Osteoblast (primary cell): ENCODE results near the gene ATIC. TPM values are rescaled to one million over a fixed set of nuclear protein-coding genes. Genes with fewer than 3 reads are reported as not detected.

Experiments used
- DNase-seq: peaks from one replicate; pipeline ENCODE4 v3.0.0; 2011; ENCODE audit warnings: low spot score, mixed read lengths; ENCODE audit not compliant: insufficient read length; ENCODE audit errors: missing footprints
- H2AFZ ChIP-seq: 2 replicates; pipeline ENCODE4 v1.6.0; 2011; ENCODE audit warnings: mild to moderate bottlenecking, low read length
- H3K27ac ChIP-seq: 2 replicates; pipeline ENCODE4 v1.5.1; 2011; ENCODE audit warnings: mild to moderate bottlenecking, low read depth, low read length, moderate library complexity
- H3K27me3 ChIP-seq: 2 replicates; pipeline ENCODE4 v1.6.0; 2012; ENCODE audit warnings: mild to moderate bottlenecking, control low read depth, inconsistent platforms, low read length, moderate library complexity; ENCODE audit not compliant: insufficient read depth
- H3K36me3 ChIP-seq: 2 replicates; pipeline ENCODE4 v1.5.1; 2011; ENCODE audit warnings: mild to moderate bottlenecking, low read length, control low read depth, moderate library complexity; ENCODE audit not compliant: insufficient read depth
- H3K4me1 ChIP-seq: 2 replicates; pipeline ENCODE4 v1.5.1; 2011; ENCODE audit warnings: mild to moderate bottlenecking, low read length, control low read depth, moderate library complexity; ENCODE audit not compliant: insufficient read depth
- H3K4me2 ChIP-seq: 2 replicates; pipeline ENCODE4 v1.6.0; 2011; ENCODE audit warnings: mild to moderate bottlenecking, low read length; ENCODE audit not compliant: insufficient read depth
- H3K4me3 ChIP-seq: fragments of 200-600 bp; sonication (generic); 3 replicates; pipeline ENCODE4 v1.5.1; 2012; ENCODE audit warnings: mild to moderate bottlenecking, low read length, inconsistent platforms; ENCODE audit not compliant: insufficient read depth
- H3K79me2 ChIP-seq: 2 replicates; pipeline ENCODE4 v1.6.0; 2012; ENCODE audit warnings: mild to moderate bottlenecking, low read length, control low read depth, inconsistent platforms; ENCODE audit not compliant: insufficient read depth
- H3K9me3 ChIP-seq: 2 replicates; pipeline ENCODE4 v1.5.1; 2011; ENCODE audit warnings: low read depth, low read length, control low read depth
- H4K20me1 ChIP-seq: 2 replicates; pipeline ENCODE4 v1.6.0; 2012; ENCODE audit warnings: mild to moderate bottlenecking, low read length, control low read depth; ENCODE audit not compliant: insufficient read depth
- total RNA-seq: library from RNA; depleted of rRNA; stranded (reverse); fragments of >200 nt; gene quantifications from 2 replicates; pipeline ENCODE4 v1.2.3, GENCODE V29; 2012
- TF ChIP-seq, protein P1 (sequence below): IDR thresholded peaks from 2 replicates; pipeline ENCODE4 v1.5.1; 2011; ENCODE audit warnings: mild to moderate bottlenecking, low read depth, low read length, moderate library complexity; ENCODE audit errors: extremely low read depth

Gene ATIC
- total RNA-seq, 1 donor, result 17.7 TPM

DNA sequence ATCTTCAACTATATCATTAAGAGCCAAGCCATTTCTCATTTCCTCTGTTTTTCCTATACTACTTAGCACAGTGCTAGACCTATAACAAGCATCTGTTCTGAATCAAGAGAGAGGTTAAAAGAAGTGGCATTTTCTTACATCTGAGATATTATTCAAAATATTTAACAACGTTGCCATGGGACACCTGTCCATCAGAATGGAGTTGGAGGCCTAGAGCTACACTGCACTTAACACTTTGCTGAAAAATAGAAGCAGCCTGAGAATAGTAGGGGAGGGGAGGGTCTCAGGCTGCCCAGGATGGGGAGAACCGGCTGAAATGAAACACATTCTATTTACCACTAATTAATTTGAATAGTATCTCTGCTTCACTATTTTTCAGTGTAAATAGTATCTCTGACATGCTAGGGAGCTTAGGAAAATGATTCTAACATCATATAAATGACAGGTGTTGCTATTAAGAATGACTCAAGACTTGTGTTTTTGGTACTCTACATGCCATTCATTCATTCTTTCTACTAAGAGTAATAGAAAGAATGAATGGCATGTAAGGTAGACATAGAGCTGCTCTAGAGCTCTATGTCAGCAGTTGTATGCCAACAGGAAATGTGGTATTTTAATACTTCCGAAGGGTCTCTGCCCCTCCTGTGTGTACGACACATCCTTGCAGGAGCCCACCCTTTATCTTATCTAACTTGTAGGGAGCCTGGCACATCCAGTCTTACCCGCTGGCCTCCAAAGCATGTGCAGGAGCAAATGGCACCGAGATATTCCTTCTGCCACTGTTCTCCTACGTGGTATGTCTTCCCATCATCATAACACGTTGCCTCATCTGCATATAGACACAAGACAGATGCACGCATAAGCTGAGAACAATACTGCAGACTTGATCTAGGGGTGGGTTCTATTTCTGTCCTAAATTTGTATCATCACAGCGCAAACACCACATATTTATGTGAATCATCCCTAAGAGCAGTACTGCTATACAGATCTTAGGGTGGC lies 52.6 kb downstream of the ATIC start:
- Histone ChIP-seq H3K4me3 (no peak overlapping the region), H3K27ac (peak overlapping the region; percentile 63), H3K4me2 (no peak overlapping the region), H4K20me1 (peaks cover 57% of the 10 kb centered on the region), H3K27me3 (no peaks in the 10 kb centered on the region), H3K4me1 (peaks cover 2% of the 10 kb centered on the region), H2AFZ (no peak overlapping the region), H3K36me3 (peaks cover 99% of the 10 kb centered on the region), H3K79me2 (no peaks in the 10 kb centered on the region), H3K9me3 (no peaks in the 10 kb centered on the region)
- peak; percentile 45 for DNase-seq
- TF ChIP-seq, protein P1, sequence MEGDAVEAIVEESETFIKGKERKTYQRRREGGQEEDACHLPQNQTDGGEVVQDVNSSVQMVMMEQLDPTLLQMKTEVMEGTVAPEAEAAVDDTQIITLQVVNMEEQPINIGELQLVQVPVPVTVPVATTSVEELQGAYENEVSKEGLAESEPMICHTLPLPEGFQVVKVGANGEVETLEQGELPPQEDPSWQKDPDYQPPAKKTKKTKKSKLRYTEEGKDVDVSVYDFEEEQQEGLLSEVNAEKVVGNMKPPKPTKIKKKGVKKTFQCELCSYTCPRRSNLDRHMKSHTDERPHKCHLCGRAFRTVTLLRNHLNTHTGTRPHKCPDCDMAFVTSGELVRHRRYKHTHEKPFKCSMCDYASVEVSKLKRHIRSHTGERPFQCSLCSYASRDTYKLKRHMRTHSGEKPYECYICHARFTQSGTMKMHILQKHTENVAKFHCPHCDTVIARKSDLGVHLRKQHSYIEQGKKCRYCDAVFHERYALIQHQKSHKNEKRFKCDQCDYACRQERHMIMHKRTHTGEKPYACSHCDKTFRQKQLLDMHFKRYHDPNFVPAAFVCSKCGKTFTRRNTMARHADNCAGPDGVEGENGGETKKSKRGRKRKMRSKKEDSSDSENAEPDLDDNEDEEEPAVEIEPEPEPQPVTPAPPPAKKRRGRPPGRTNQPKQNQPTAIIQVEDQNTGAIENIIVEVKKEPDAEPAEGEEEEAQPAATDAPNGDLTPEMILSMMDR, result no peak

DNA sequence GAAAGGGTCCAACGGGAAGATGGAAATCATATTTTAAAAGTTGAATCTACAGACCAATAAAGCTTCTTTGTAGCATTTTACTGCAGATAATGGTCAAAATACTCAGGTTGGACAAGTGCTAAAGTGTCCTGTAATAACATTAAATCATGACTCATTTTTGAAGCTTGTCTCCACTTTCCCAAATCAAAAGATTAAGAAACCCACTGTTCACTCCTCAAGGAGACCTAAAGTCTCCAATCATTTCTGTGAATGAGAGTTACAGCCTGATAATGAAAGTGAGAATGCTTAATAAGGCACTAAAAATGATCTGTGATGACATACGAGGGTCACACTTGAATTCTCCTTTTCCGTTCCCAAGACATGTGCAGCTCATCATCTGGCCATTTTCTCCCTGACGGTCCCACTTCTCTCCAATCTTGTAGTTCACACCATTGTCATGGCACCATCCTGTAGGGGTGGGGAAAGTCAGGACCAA lies 53.4 kb downstream of the ATIC start:
- no peak overlapping the region for H3K4me2 ChIP-seq
- H3K9me3 ChIP-seq, result no peaks in the 10 kb centered on the region
- H4K20me1 ChIP-seq, result peaks cover 64% of the 10 kb centered on the region
- peaks cover 6% of the 10 kb centered on the region for H3K4me1 ChIP-seq
- no peak overlapping the region for H2AFZ ChIP-seq
- TF ChIP-seq, protein P1, result no peak
- no peaks in the 10 kb centered on the region for H3K79me2 ChIP-seq
- H3K27ac ChIP-seq, result peak overlapping the region; percentile 63
- no peak overlapping the region for H3K4me3 ChIP-seq
- no peak for DNase-seq
- H3K36me3 ChIP-seq, result peaks cover 100% of the 10 kb centered on the region
- no peaks in the 10 kb centered on the region for H3K27me3 ChIP-seq

DNA sequence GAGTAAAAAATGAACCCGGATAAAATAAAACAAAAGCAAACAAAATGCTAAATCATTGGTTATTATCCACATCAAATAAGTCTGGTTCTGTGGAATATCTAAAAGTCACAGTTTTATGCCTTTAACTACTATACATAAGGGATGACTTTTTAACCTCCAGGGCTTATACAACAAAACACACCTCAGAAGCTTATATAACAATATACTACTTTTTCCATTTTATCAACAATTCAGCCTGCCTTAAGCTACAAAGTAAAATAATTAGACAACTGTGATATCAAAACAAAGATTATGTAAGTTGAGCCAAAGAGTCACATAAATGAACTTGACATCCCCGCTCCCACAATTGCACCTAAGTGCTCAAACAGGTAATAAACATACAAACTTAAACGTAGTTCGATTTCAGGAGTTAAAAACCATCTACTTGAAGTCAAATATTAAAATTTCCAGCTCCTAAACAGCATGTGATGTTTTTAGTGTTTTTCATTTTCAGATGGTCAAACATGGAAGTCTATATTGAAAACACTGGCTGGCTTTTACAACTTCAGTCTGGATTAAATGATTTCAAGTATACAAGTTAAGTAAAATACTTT lies 54.7 kb downstream of the ATIC start:
- TF ChIP-seq, protein P1, result no peak
- Histone ChIP-seq H3K79me2 (no peaks in the 10 kb centered on the region), H2AFZ (no peak overlapping the region), H3K9me3 (no peaks in the 10 kb centered on the region), H3K4me3 (no peak overlapping the region), H3K4me2 (no peak overlapping the region), H3K27me3 (no peaks in the 10 kb centered on the region), H3K4me1 (peaks cover 8% of the 10 kb centered on the region), H3K36me3 (peaks cover 99% of the 10 kb centered on the region), H3K27ac (no peak overlapping the region), H4K20me1 (peaks cover 65% of the 10 kb centered on the region)
- no peak for DNase-seq
